K562 (cell line): Measurements from ENCODE around the gene BTG2. TPM values are rescaled to one million over a fixed set of nuclear protein-coding genes. Genes with fewer than 3 reads are reported as not detected.

Source experiments
- ATAC-seq: fragments of 200-7000 bp; cut with Tn5 transposase; 3 replicates; pipeline ENCODE4 v1.9.1; 2020; ENCODE audit warnings: moderate library complexity
- BruUV-seq: library from RNA; stranded (reverse); fragments of 400-500 nt; replicated peaks from 2 replicates; lab custom pipeline; 2021; lab: Mats Ljungman, UMichigan
- CTCF ChIA-PET: fragments of 300-600 bp; formaldehyde crosslinking; extraction: SDS; loops from one replicate; lab custom pipeline; 2021; ENCODE audit warnings: low intra/inter-chr PET ratio; lab: Yijun Ruan, JAX
- POLR2A ChIA-PET: fragments of 300-600, 350-650 bp; sonication (Branson Sonifier 250); formaldehyde crosslinking; extraction: SDS; loops from one replicate; lab custom pipeline; 2021; ENCODE audit warnings: antibody characterized with exemption, inconsistent platforms; lab: Yijun Ruan, JAX
- DNase-seq, 4 experiments: peaks; one replicate each; pipeline versions ENCODE4 v3.0.0 to v3.0.0-alpha.2; 2011 to 2018; ENCODE audit warnings: low spot score in 3 of 4, mixed read lengths in 3 of 4; ENCODE audit errors: extremely low read depth in 1 of 4
- FAIRE-seq: peaks from 2 replicates; lab custom pipeline; 2011; peaks lifted over from hg19 to GRCh38; lab: Jason Lieb, UNC
- H2AFZ ChIP-seq: 2 replicates; pipeline ENCODE4 v1.6.0; 2011; ENCODE audit warnings: low read depth, low read length, control low read depth, inconsistent platforms
- H3K27ac ChIP-seq: fragments of 200-600 bp; 3 replicates; pipeline ENCODE4 v1.8.0; 2011; ENCODE audit warnings: low read depth, mild to moderate bottlenecking, control low read depth, inconsistent platforms, low read length, moderate library complexity, mixed read lengths; ENCODE audit errors: extremely low read depth
- H3K27me3 ChIP-seq, 2 experiments: fragments of 300-600 bp in 1 of 2; 2 replicates in 1 of 2; 3 replicates in 1 of 2; pipeline versions ENCODE4 v1.6.0 to v1.8.0; 2011; ENCODE audit warnings: inconsistent platforms in 2 of 2, low read length in 2 of 2, mild to moderate bottlenecking in 1 of 2, mixed read lengths in 1 of 2, moderate library complexity in 1 of 2; ENCODE audit not compliant: control insufficient read depth in 2 of 2, insufficient read depth in 2 of 2
- H3K36me3 ChIP-seq: fragments of 300-600 bp; 3 replicates; pipeline ENCODE4 v1.8.0; 2011; ENCODE audit warnings: mild to moderate bottlenecking, low read length, inconsistent platforms; ENCODE audit not compliant: control insufficient read depth, insufficient read depth
- H3K4me1 ChIP-seq, 2 experiments: fragments of 200-600 bp in 1 of 2; replicated peaks in 1 of 2; 2 replicates in 1 of 2; 3 replicates in 1 of 2; pipeline versions ENCODE4 v1.5.1 to v1.8.0; 2011; ENCODE audit warnings: inconsistent platforms in 2 of 2, low read length in 2 of 2, mild to moderate bottlenecking in 1 of 2, mixed read lengths in 1 of 2, moderate library complexity in 1 of 2; ENCODE audit not compliant: control insufficient read depth in 2 of 2, insufficient read depth in 2 of 2
- H3K4me2 ChIP-seq: 2 replicates; pipeline ENCODE4 v1.6.1; 2011; ENCODE audit warnings: low read length, control low read depth, inconsistent platforms, mixed read lengths; ENCODE audit not compliant: insufficient read depth
- H3K4me3 ChIP-seq: fragments of 200-600 bp; sonication (generic), shearing (Covaris generic); 2 replicates; pipeline ENCODE4 v1.5.1; 2016; ENCODE audit warnings: control low read depth, inconsistent platforms
- H3K79me2 ChIP-seq: fragments of 200-600 bp; 3 replicates; pipeline ENCODE4 v1.8.0; 2011; ENCODE audit warnings: low read length, inconsistent platforms; ENCODE audit not compliant: control insufficient read depth, insufficient read depth
- H3K9ac ChIP-seq, 2 experiments: 2 replicates each; pipeline versions ENCODE4 v1.6.0 to v1.6.1; 2011; ENCODE audit warnings: low read depth in 2 of 2, low read length in 2 of 2, control low read depth in 1 of 2, inconsistent platforms in 1 of 2, mild to moderate bottlenecking in 1 of 2, mixed read lengths in 1 of 2; ENCODE audit not compliant: insufficient read depth in 1 of 2
- H3K9me1 ChIP-seq: one replicate; pipeline ENCODE4 v1.6.0; 2011; ENCODE audit warnings: inconsistent platforms, mild to moderate bottlenecking, low read length, moderate library complexity; ENCODE audit not compliant: control insufficient read depth, insufficient read depth
- H3K9me3 ChIP-seq: replicated peaks from 2 replicates; pipeline ENCODE4 v1.5.1; 2011; ENCODE audit warnings: low read depth, low read length, inconsistent platforms; ENCODE audit not compliant: control insufficient read depth, insufficient read depth
- H4K20me1 ChIP-seq: replicated peaks from 2 replicates; pipeline ENCODE4 v1.6.1; 2011; ENCODE audit warnings: low read length, inconsistent platforms, mixed read lengths; ENCODE audit not compliant: control insufficient read depth, insufficient read depth
- CC2D1A ChIP-seq: fragments of 450-650 bp; IDR thresholded peaks from 2 replicates; pipeline ENCODE4 v1.6.1; 2017; ENCODE audit warnings: mild to moderate bottlenecking
- CTCF ChIP-seq, 3 experiments: IDR thresholded peaks in 2 of 3; conservative IDR thresholded peaks in 1 of 3; 2 replicates each; pipeline ENCODE4 v1.5.1; 2011 to 2012; ENCODE audit warnings: low read length in 3 of 3, mild to moderate bottlenecking in 3 of 3, control low read depth in 2 of 3, improper control_type of control experiment in 1 of 3, inconsistent platforms in 1 of 3, low read depth in 1 of 3, mixed read lengths in 1 of 3, moderate library complexity in 1 of 3; ENCODE audit not compliant: insufficient read depth in 2 of 3
- JUND ChIP-seq, 2 experiments: IDR thresholded peaks; 2 replicates in 1 of 2; 3 replicates in 1 of 2; pipeline ENCODE4 v1.6.1; 2011; ENCODE audit warnings: borderline replicate concordance in 2 of 2, low read depth in 2 of 2, low read length in 2 of 2, improper control_type of control experiment in 1 of 2, missing biosample characterization in 1 of 2, missing genetic modification characterization in 1 of 2, missing genetic modification reagents in 1 of 2
- KLF16 ChIP-seq: IDR thresholded peaks from 2 replicates; pipeline ENCODE4 v1.6.1; 2016; ENCODE audit warnings: antibody characterized with exemption
- RBM25 ChIP-seq: fragments of 200-400 bp; formaldehyde crosslinking; IDR thresholded peaks from 2 replicates; pipeline ENCODE4 v1.6.1; 2018; ENCODE audit warnings: low read length, low read depth, moderate library complexity; ENCODE audit not compliant: severe bottlenecking
- RCOR1 ChIP-seq, 2 experiments: IDR thresholded peaks; 2 replicates each; pipeline ENCODE4 v1.6.1; 2012; ENCODE audit warnings: low read depth in 2 of 2, low read length in 2 of 2, borderline replicate concordance in 1 of 2, improper control_type of control experiment in 1 of 2
- SP2 ChIP-seq: IDR thresholded peaks from 2 replicates; pipeline ENCODE4 v1.6.1; 2011; ENCODE audit warnings: mild to moderate bottlenecking, low read depth, low read length, moderate library complexity; ENCODE audit not compliant: poor library complexity, severe bottlenecking; ENCODE audit errors: extremely low read depth
- ZNF384 ChIP-seq: IDR thresholded peaks from 2 replicates; pipeline ENCODE4 v1.6.1; 2012; ENCODE audit warnings: low read depth, low read length, improper control_type of control experiment
- WGBS: fragments of 100-300 bp; shearing (Covaris generic); methylation state at CpG from one replicate; pipeline ENCODE4 v1.1.6; 2016; ENCODE audit warnings: low coverage, mixed read lengths; ENCODE audit not compliant: insufficient coverage; ENCODE audit errors: missing lambda C conversion rate; 5-methylcytosine and 5-hydroxymethylcytosine counted together
- in situ Hi-C: fragments of 300-500 bp; cut with MboI; formaldehyde crosslinking; loops from 4 replicates; pipeline ENCODE4 v1.15.0; 2018; ENCODE audit warnings: inconsistent platforms, mixed read lengths
- intact Hi-C: fragments of 100-400 bp; cut with micrococcal nuclease; formaldehyde crosslinking; loops from 2 replicates; pipeline ENCODE4 v1.14.2; 2022
- polyA plus RNA-seq, 8 experiments: library from polyadenylated mRNA; depleted of rRNA in 4 of 8; stranded (reverse) in 5 of 8; unstranded in 3 of 8; fragments of >200 nt; fragmentation: Nextera tagmentation in 2 of 8; fragmentation: Illumina TruSeq in 1 of 8; extraction: Ambion mirVana in 2 of 8; extraction: Trizol in 1 of 8; gene quantifications; 2 replicates each; pipeline versions ENCODE4 v1.2.1 to v1.2.3, GENCODE V29; 2011 to 2014; ENCODE audit warnings: inconsistent platforms in 1 of 8, missing spikeins in 1 of 8
- total RNA-seq, 7 experiments: library from RNA; depleted of rRNA in 6 of 7; stranded (reverse); fragments of >200 nt in 6 of 7; fragmentation: Illumina TruSeq in 2 of 7; extraction: Trizol in 2 of 7; gene quantifications; 2 replicates each; pipeline versions ENCODE4 v1.2.1 to v1.2.3, GENCODE V29; 2011 to 2021; ENCODE audit warnings: low replicate concordance in 1 of 7
- TF ChIP-seq, protein P1 (sequence below), 2 experiments: fragments of 450-650 bp; formaldehyde crosslinking in 1 of 2; IDR thresholded peaks; 2 replicates each; pipeline versions ENCODE4 v1.4.0 to v1.6.1; 2014 to 2020; ENCODE audit warnings: mild to moderate bottlenecking in 2 of 2, borderline replicate concordance in 1 of 2, low read depth in 1 of 2

The BTG2 gene
- total and polyA plus RNA-seq, 9 of the 15 experiments (the other 6 are each of a cell fraction or from before 2014, with no cell fraction given), result 2.3 to 41.9 (median 8.7) TPM

DNA sequence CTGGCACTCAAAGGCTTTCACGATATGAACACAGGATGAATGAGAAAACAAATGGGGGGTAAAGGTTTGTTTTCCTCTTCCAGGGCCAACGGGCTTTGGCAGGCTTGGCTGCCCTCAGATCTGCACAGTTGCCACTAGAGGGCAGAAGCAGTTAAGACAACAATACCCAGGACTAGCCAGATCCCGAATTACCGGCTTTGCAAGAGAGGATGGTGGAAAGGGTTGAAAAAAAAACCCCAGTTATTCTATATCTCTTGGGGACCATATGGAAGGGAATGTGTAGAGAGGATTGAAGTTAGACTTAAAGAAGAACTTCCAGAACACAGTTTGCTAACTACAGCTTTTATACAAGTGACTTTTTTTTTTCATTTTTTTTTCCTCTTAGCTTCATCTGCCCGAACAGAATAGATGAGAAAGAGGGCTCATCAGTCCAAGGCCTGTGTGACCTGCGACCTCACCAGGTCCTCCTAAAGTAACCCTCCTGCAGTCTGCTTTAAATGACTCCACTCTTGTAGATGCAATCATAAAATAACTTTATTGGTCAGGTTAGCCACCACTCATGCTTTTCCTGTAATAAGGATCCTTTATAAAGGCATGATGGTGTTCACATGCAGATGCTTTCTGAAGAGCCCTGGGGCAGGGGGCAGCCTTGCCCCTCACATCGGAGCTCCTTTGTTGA, 34.9 kb downstream of the BTG2 start:
- FAIRE-seq, result peak; percentile 93
- DNase-seq, result peak; percentile 84 to 88 (median 88)
- H3K4me3 ChIP-seq, result no peak overlapping the region
- peaks cover 0 to 4% of the 10 kb centered on the region in 2 experiments; a peak in 3 of 5 replicates for H3K4me1 ChIP-seq
- H3K27ac ChIP-seq, result no peak overlapping the region
- no peaks in the 10 kb centered on the region; the same call in 1 of the 2 replicates for H4K20me1 ChIP-seq
- no peaks in the 10 kb centered on the region for H3K9me3 ChIP-seq
- H3K9me1 ChIP-seq, result no peaks in the 10 kb centered on the region
- H3K79me2 ChIP-seq, result no peaks in the 10 kb centered on the region
- H3K36me3 ChIP-seq, result no peaks in the 10 kb centered on the region
- 2% methylated on average over 7 of the region's 7 CpGs for WGBS
- no peak overlapping the region for H3K9ac ChIP-seq
- POLR2A ChIA-PET, result interaction anchor here (0.6 to 1.2 kb wide), 4 partner anchors 10 to 107 kb away, joined by 3 to 4 read pairs (median 3); partner anchors contain the start of gene FMOD
- in situ Hi-C loops, result loop anchor here (5.0 kb wide), 2 partner anchors 102 to 147 kb away; no protein-coding TSS in a partner anchor
- H3K27me3 ChIP-seq, result peaks cover 26 to 44% of the 10 kb centered on the region in 2 experiments
- no TSS peak for BruUV-seq
- H3K4me2 ChIP-seq, result no peak overlapping the region
- no peak overlapping the region for H2AFZ ChIP-seq
- CTCF ChIA-PET, result interaction anchor here (0.7 to 8.9 kb wide), 11 partner anchors 13 to 1467 kb away, joined by 3 to 226 read pairs (median 8); no protein-coding TSS in a partner anchor
- peak; percentile 87 for ATAC-seq
- intact Hi-C loops, result loop anchor here (1.0 to 5.0 kb wide), 3 partner anchors 104 to 362 kb away; no protein-coding TSS in a partner anchor
- TF ChIP-seq JUND (IDR thresholded peaks at IDR 0.05; ENCODE audit: borderline replicate concordance, low read depth, low read length) (peak; percentile 44; the same call in 1 of the 2 replicates), JUND (tag; IDR thresholded peaks at IDR 0.05; ENCODE audit: borderline replicate concordance, low read depth, low read length) (no peak), ZNF384 (0 out of 2 replicates have a peak, but pooled peaks have one; percentile 48), KLF16 (0 out of 2 replicates have a peak, but pooled peaks have one; percentile 15), RBM25 (peak; percentile 36), CC2D1A (peak; percentile 65; the same call in 1 of the 2 replicates), CTCF (IDR thresholded peaks at IDR 0.05 in 2 of 3, conservative IDR thresholded peaks at IDR 0.05 in 1 of 3; ENCODE audit: insufficient read depth in 2 of 3, low read depth in 1 of 3, low read length in 3 of 3) (peak; percentile 93 to 97 (median 94)), RCOR1 (IDR thresholded peaks at IDR 0.05; ENCODE audit: borderline replicate concordance in 1 of 2, low read depth in 2 of 2, low read length in 2 of 2) (peak in 1 of 2 experiments; percentile 24; a peak in 1 of 4 replicates), SP2 (no peak)
- TF ChIP-seq, protein P1, sequence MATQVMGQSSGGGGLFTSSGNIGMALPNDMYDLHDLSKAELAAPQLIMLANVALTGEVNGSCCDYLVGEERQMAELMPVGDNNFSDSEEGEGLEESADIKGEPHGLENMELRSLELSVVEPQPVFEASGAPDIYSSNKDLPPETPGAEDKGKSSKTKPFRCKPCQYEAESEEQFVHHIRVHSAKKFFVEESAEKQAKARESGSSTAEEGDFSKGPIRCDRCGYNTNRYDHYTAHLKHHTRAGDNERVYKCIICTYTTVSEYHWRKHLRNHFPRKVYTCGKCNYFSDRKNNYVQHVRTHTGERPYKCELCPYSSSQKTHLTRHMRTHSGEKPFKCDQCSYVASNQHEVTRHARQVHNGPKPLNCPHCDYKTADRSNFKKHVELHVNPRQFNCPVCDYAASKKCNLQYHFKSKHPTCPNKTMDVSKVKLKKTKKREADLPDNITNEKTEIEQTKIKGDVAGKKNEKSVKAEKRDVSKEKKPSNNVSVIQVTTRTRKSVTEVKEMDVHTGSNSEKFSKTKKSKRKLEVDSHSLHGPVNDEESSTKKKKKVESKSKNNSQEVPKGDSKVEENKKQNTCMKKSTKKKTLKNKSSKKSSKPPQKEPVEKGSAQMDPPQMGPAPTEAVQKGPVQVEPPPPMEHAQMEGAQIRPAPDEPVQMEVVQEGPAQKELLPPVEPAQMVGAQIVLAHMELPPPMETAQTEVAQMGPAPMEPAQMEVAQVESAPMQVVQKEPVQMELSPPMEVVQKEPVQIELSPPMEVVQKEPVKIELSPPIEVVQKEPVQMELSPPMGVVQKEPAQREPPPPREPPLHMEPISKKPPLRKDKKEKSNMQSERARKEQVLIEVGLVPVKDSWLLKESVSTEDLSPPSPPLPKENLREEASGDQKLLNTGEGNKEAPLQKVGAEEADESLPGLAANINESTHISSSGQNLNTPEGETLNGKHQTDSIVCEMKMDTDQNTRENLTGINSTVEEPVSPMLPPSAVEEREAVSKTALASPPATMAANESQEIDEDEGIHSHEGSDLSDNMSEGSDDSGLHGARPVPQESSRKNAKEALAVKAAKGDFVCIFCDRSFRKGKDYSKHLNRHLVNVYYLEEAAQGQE (IDR thresholded peaks at IDR 0.05; ENCODE audit: borderline replicate concordance), result peak; percentile 90
- TF ChIP-seq, protein P1 (CRISPR knock-in tag; IDR thresholded peaks at IDR 0.05; ENCODE audit: low read depth), result no peak
